ENCODE results near the gene SLC5A12.
"Not testable (repeated sequence)": the region's sequence is repeated elsewhere in the genome, so short reads cannot be mapped to it uniquely, and the experiment has no call there.

The SLC5A12 gene

DNA sequence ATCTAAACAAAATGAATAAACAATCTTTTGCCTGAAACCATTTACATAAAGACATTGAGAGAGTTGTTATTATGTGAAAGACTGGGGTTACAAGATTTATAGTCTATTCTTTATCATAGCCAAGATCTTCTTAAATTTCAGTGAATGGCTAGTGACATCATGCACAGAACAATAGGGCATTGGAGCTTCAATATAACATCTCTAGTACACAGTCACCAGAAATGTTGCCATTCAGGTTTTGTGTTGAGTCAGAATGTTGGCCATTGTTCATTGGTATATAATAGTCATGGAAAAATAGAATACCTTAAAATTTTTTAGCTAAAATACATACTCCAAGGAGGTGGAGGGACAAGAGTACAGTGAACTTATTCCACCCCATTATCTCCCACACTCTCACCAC lies 44.3 kb downstream of the SLC5A12 start:
- no peak for DNase-seq
- in situ Hi-C loops (cut with HindIII; ENCODE audit: low pct_ligation_motif_present, low pct_unique_long_range_greater_than_20kb, low sequenced_read_pairs) = no loop called here

DNA sequence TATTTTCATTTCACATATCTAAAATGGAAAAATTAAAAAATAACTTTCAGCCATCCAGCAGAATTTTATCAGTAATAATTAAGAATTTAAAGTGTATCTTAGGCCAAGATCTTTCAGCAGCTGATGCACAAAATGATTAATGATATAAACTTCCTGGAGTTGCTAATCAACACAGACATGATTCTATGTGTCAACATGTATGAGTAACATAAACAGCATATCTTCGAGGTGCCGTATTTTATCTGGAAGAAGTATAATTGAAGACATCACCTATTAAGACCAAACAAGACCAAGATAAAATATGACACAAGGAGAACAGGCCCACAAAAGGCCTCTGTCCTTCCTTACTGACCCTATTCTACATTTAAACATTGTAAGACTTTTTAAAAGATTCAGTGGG lies 45.2 kb downstream of the SLC5A12 start:
- DNase-seq = no peak

DNA sequence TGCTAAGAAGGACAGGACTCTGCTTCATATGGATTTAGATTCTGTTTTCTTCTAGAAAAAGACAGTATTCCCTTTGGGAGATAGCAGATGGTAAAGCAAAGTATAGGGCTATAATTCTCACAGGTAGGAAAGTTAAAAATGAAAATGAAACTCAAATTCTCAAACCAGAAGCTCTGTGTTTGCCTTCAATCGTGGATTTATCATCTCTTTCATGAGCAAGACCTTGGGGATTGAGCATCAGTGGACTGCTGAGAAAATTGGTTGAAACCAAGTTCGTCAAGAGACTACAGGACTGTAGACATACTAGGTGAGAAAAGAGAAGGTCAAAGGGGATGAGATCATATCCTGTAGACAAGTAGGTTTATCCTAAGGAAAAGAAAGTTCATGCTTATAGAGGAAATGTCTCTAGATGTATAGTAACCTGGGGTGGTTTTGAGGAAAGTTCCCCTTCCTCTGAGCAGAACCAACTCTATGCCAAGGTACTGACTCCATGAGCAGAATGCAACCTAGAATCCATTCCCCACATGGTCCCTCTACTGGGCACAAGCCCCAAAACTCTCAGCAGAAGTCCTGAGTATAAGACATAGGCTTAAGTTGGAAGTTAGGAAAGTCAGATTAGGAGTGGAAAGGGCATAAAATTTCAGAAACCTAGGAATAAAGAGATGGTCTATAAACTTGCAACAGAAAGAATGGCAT lies 46.5 kb downstream of the SLC5A12 start:
- in situ Hi-C loops (cut with HindIII; ENCODE audit: low pct_ligation_motif_present, low pct_unique_long_range_greater_than_20kb, low sequenced_read_pairs) = no loop called here
- no peak for DNase-seq

More for the DNA sequence above, 45.2 kb downstream of the SLC5A12 start:
- in situ Hi-C loops (cut with HindIII; ENCODE audit: low pct_ligation_motif_present, low pct_unique_long_range_greater_than_20kb, low sequenced_read_pairs) = no loop called here

GRCh38 chr11:26665946-26666345 lies 55.9 kb downstream of the SLC5A12 start:
- DNase-seq = no peak
- in situ Hi-C loops (cut with HindIII; ENCODE audit: low pct_ligation_motif_present, low pct_unique_long_range_greater_than_20kb, low sequenced_read_pairs) = no loop called here

GRCh38 chr11:26665036-26665435 lies 56.8 kb downstream of the SLC5A12 start:
- in situ Hi-C loops (cut with HindIII; ENCODE audit: low pct_ligation_motif_present, low pct_unique_long_range_greater_than_20kb, low sequenced_read_pairs) = no loop called here
- no peak for DNase-seq

- in situ Hi-C loops (cut with HindIII; ENCODE audit: low pct_ligation_motif_present, low pct_unique_long_range_greater_than_20kb, low sequenced_read_pairs) = no loop called here
- DNase-seq = no peak
Measured at GRCh38 chr11:26662916-26663315, 58.9 kb downstream of the SLC5A12 start.

GRCh38 chr11:26655287-26655686 lies 66.6 kb downstream of the SLC5A12 start:
- in situ Hi-C loops (cut with HindIII; ENCODE audit: low pct_ligation_motif_present, low pct_unique_long_range_greater_than_20kb, low sequenced_read_pairs) = no loop called here
- DNase-seq = no peak

DNA sequence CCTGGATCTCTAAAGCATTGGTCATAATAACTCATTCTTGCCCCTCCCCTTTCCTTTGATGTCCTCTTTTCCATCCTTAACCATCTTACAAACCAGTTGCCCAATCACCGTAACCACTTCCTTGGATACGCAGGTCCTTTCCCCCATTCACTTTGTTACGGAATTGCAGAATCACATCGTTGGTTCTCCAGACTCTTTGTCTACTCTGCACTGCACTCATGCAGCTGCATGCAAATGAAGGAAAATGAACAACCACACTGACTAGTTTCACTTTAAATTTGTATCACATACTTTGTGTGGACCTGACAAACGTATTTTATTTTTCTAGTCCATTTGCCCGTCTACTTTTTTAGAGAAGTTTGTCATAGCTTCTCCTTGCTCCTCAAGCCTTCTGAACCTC lies 69.9 kb downstream of the SLC5A12 start:
- in situ Hi-C loops (cut with HindIII; ENCODE audit: low pct_ligation_motif_present, low pct_unique_long_range_greater_than_20kb, low sequenced_read_pairs) = no loop called here
- DNase-seq = no peak

GRCh38 chr11:26649884-26650283 lies 72.0 kb downstream of the SLC5A12 start:
- DNase-seq = peak; percentile 65
- in situ Hi-C loops (cut with HindIII; ENCODE audit: low pct_ligation_motif_present, low pct_unique_long_range_greater_than_20kb, low sequenced_read_pairs) = no loop called here

DNA sequence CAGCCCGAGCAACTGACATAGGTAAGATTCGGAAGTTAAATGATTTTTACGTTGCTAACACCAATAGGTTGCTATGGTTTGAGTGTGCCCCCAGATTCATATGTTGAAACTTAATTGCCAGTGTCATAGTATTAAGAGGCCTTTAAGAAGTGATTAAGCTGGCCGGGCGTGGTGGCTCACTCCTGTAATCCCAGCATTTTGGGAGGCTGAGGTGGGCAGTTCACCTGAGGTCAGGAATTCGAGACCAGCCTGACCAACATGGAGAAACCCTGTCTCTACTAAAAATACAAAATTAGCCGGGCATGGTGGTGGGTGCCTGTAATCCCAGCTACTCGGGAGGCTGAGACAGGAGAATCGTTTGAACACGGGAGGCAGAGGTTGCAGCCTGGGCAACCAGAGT lies 78.5 kb downstream of the SLC5A12 start:
- in situ Hi-C loops (cut with HindIII; ENCODE audit: low pct_ligation_motif_present, low pct_unique_long_range_greater_than_20kb, low sequenced_read_pairs); DNase-seq: not testable (repeated sequence)

GRCh38 chr11:26632691-26633159 lies 89.1 kb downstream of the SLC5A12 start:
- in situ Hi-C loops (cut with HindIII; ENCODE audit: low pct_ligation_motif_present, low pct_unique_long_range_greater_than_20kb, low sequenced_read_pairs) = no loop called here
- no peak for DNase-seq

GRCh38 chr11:26626346-26626745 lies 95.5 kb downstream of the SLC5A12 start:
- in situ Hi-C loops (cut with HindIII; ENCODE audit: low pct_ligation_motif_present, low pct_unique_long_range_greater_than_20kb, low sequenced_read_pairs) = no loop called here
- DNase-seq = no peak

GRCh38 chr11:26623076-26623659 lies 98.7 kb downstream of the SLC5A12 start:
- peak; percentile 22 for DNase-seq
- in situ Hi-C loops (cut with HindIII; ENCODE audit: low pct_ligation_motif_present, low pct_unique_long_range_greater_than_20kb, low sequenced_read_pairs) = no loop called here

GRCh38 chr11:26622181-26622580 lies 99.7 kb downstream of the SLC5A12 start:
- in situ Hi-C loops (cut with HindIII; ENCODE audit: low pct_ligation_motif_present, low pct_unique_long_range_greater_than_20kb, low sequenced_read_pairs) = no loop called here
- no peak for DNase-seq

GRCh38 chr11:26621132-26621531 lies 100.7 kb downstream of the SLC5A12 start:
- in situ Hi-C loops (cut with HindIII; ENCODE audit: low pct_ligation_motif_present, low pct_unique_long_range_greater_than_20kb, low sequenced_read_pairs) = no loop called here
- DNase-seq = peak; percentile 67

GRCh38 chr11:26620282-26621045 lies 101.4 kb downstream of the SLC5A12 start:
- DNase-seq = no peak
- in situ Hi-C loops (cut with HindIII; ENCODE audit: low pct_ligation_motif_present, low pct_unique_long_range_greater_than_20kb, low sequenced_read_pairs) = no loop called here

GRCh38 chr11:26618441-26618840 lies 103.4 kb downstream of the SLC5A12 start:
- DNase-seq = no peak
- in situ Hi-C loops (cut with HindIII; ENCODE audit: low pct_ligation_motif_present, low pct_unique_long_range_greater_than_20kb, low sequenced_read_pairs) = no loop called here
